Measurements from ENCODE around the gene CABP2. TPM values are rescaled to one million over a fixed set of nuclear protein-coding genes. Genes with fewer than 3 reads are reported as not detected.

Gene CABP2
- total RNA-seq, 1 donor from 2014 or later = not detected

DNA sequence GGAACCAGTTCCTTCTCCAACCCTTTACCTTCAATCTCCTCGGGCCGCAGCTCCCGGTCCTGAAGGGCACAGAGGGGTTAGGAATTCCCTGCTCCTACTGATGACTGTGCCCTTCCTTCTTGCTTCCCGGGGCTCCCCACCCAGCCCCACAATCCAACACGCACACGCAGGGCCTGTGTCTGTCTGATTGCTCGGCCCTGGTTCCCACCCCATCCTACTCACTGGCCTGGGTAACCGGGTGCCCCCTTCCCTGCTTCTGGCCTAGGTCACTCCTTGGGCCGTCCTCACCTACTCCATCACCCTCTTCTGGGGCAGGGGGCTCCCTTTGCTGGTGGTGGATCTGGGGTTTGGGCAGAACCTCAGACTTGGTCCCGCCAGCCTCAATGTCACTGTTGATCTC lies 1.3 kb downstream of the CABP2 start:
- H3K36me3 ChIP-seq = no peaks in the 10 kb centered on the region

DNA sequence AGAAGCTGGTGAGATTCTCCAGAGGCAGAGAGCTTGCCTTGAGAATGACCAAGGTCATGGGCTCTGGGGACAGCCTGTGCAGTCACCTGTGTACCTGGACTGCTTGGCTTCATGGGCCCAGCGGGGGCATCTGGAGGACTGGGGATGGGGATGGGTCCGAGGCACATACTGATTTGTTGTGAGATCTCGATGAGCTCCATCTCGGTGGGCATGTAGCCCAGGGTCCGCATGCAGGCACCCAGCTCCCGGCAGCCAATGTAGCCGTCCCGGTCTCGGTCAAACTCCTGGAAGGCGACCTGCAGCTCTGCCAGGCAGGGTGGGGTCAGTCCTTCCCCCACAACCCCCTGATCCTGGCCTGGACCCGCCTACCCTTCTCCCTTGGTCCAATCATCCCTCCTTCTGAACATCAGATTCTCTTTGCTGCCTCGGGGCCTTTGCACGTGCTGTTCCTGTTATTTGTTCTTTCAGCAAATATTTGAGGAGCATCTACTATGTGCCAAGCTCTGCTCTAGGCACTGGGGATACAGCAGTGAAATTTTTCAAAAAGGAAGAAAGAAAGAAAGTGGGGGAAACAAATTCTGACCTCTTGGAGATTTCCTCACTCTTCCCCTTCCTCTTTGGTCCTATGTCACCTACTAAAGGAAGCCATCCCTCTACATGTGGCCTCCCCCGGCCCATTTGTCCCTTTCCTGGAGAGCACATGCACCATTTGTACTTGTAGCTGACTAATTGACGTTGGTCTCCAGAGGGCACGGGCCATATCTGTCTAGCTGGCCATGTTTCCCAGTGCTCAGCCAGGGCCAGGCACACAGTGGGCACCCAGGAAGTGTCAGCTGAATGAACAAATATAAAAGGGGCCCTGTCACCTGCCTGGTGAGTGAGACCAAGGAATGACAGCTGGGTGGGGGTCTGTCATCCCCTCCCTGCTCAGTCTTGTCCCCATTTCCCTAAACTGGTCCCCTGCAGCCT lies 2.1 kb downstream of the CABP2 start:
- no peak for DNase-seq
- no peak overlapping the region for H3K27ac ChIP-seq (replicated peaks)
- H3K4me1 ChIP-seq = no peaks in the 10 kb centered on the region
- H3K4me3 ChIP-seq = no peak overlapping the region
- H3K27me3 ChIP-seq (ENCODE audit: low read depth) = peaks cover 12% of the 10 kb centered on the region
- intact Hi-C loops (cut with micrococcal nuclease) = no loop called here
- no peaks in the 10 kb centered on the region for H3K36me3 ChIP-seq
- no peaks in the 10 kb centered on the region for H3K9me3 ChIP-seq (replicated peaks)
- TF ChIP-seq, protein P1, sequence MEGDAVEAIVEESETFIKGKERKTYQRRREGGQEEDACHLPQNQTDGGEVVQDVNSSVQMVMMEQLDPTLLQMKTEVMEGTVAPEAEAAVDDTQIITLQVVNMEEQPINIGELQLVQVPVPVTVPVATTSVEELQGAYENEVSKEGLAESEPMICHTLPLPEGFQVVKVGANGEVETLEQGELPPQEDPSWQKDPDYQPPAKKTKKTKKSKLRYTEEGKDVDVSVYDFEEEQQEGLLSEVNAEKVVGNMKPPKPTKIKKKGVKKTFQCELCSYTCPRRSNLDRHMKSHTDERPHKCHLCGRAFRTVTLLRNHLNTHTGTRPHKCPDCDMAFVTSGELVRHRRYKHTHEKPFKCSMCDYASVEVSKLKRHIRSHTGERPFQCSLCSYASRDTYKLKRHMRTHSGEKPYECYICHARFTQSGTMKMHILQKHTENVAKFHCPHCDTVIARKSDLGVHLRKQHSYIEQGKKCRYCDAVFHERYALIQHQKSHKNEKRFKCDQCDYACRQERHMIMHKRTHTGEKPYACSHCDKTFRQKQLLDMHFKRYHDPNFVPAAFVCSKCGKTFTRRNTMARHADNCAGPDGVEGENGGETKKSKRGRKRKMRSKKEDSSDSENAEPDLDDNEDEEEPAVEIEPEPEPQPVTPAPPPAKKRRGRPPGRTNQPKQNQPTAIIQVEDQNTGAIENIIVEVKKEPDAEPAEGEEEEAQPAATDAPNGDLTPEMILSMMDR (IDR thresholded peaks at IDR 0.05; ENCODE audit: borderline replicate concordance) = no peak

More for the DNA sequence above, 1.3 kb downstream of the CABP2 start:
- Histone ChIP-seq H3K4me1 (no peaks in the 10 kb centered on the region), H3K9me3 (replicated peaks) (no peaks in the 10 kb centered on the region), H3K27me3 (ENCODE audit: low read depth) (peaks cover 12% of the 10 kb centered on the region), H3K27ac (replicated peaks) (no peak overlapping the region), H3K4me3 (no peak overlapping the region)
- intact Hi-C loops (cut with micrococcal nuclease) = no loop called here
- no peak for DNase-seq
- TF ChIP-seq, protein P1 (IDR thresholded peaks at IDR 0.05; ENCODE audit: borderline replicate concordance) = no peak

DNA sequence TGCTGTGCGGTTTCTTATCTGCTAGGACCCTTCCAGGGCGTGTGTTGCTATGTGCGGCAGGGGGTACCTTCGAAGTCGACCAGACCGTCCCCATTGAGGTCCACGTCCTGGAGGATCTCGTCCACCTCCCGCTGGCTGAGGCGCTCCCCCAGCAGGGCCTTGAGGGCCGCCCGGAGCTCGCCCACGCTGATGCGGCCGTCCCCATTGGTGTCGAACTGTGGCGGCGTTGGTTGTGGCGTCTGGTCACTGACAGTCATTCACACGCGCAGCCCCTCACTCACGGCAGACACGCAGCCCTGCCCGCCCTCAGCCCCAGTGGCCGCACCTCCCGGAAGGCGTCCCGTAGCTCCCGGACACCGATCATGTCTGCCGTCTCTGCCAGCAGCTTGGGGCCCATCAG lies 3.5 kb downstream of the CABP2 start:
- intact Hi-C loops (cut with micrococcal nuclease) = no loop called here
- TF ChIP-seq, protein P1 (IDR thresholded peaks at IDR 0.05; ENCODE audit: borderline replicate concordance) = no peak
- no peaks in the 10 kb centered on the region for H3K36me3 ChIP-seq
- no peaks in the 10 kb centered on the region for H3K4me1 ChIP-seq
- H3K27me3 ChIP-seq (ENCODE audit: low read depth) = peaks cover 17% of the 10 kb centered on the region
- DNase-seq = no peak
- H3K27ac ChIP-seq (replicated peaks) = no peak overlapping the region
- H3K9me3 ChIP-seq (replicated peaks) = no peaks in the 10 kb centered on the region
- H3K4me3 ChIP-seq = no peak overlapping the region

DNA sequence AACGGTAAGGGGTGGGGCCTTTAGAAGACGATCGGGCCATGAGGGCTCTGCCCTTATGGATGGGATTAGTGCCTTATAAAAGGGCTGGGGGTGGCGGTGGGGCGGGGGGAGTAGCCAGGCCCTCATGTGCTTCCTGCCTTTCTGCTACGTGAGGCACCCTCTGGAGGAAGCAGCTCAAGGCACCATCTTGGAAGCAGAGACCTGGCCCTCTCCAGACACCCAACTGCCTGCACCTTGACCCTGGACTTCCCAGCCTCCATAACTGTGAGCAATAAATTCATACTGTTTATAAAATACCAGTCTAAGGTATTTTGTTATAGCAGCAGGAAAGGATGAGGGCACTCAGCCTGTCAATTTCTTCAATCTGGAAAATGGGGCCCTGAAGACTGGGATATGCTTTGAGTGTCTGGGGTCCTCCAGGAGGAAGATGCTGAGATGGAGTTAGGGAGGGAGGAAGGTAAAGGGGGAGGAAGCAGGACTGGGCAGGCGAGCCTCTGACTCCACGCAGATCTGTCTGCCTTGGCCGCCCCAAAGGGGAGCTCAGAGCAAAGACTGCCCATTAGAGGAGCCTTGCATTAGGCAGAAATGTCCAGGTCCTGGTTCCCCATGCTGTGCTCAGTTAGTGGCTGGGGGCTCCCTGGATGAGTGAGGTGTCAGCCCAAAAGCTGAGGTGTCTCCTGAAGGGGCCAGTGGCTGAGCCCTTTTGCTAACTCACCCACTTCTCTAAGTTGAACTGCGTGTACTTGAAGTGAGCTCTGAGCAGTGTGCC lies 5.3 kb downstream of the CABP2 start:
- Histone ChIP-seq H3K27ac (replicated peaks) (no peak overlapping the region), H3K4me1 (no peaks in the 10 kb centered on the region), H3K36me3 (no peaks in the 10 kb centered on the region), H3K27me3 (ENCODE audit: low read depth) (peaks cover 21% of the 10 kb centered on the region), H3K4me3 (no peak overlapping the region), H3K9me3 (replicated peaks) (no peaks in the 10 kb centered on the region)
- TF ChIP-seq, protein P1 (IDR thresholded peaks at IDR 0.05; ENCODE audit: borderline replicate concordance) = no peak
- intact Hi-C loops (cut with micrococcal nuclease) = no loop called here
- no peak for DNase-seq

DNA sequence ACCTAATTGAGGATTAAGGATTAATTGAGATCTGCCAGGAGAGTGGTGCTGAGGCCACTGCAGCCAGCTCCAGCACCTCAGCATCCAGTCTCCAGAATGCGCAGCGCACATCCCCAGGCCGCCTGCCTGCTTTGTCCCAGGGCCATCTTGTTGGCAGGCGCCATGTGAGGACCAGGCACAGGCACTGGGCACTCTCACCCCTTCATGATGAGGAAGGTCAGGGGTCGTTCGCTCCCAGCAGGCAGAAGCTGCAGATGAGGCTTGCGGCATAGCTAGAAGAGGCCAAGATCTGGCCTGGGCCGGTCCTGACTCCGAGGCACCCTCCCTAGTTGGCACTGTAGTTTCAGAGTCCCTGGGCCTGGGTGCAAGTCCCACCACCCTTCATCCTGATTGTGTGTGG lies 6.4 kb downstream of the CABP2 start:
- no peak for DNase-seq
- Histone ChIP-seq H3K27ac (replicated peaks) (no peak overlapping the region), H3K36me3 (no peaks in the 10 kb centered on the region), H3K4me1 (no peaks in the 10 kb centered on the region), H3K9me3 (replicated peaks) (no peaks in the 10 kb centered on the region), H3K4me3 (no peak overlapping the region), H3K27me3 (ENCODE audit: low read depth) (peaks cover 32% of the 10 kb centered on the region)
- intact Hi-C loops (cut with micrococcal nuclease) = no loop called here
- TF ChIP-seq, protein P1 (IDR thresholded peaks at IDR 0.05; ENCODE audit: borderline replicate concordance) = no peak
